Activated CD4-positive, alpha-beta T cell treated with anti-CD3 and anti-CD28 coated beads for 36 hours (primary cell): ENCODE measurements around the gene MBNL2. TPM values are rescaled to one million over a fixed set of nuclear protein-coding genes. Genes with fewer than 3 reads are reported as not detected.

Source experiments
- ATAC-seq: fragments of 200-7000 bp; cut with Tn5 transposase; one replicate; pipeline ENCODE4 v1.10.0; 2021; ENCODE audit warnings: mild to moderate bottlenecking, moderate library complexity
- CTCF ChIA-PET: fragments of 350-600 bp; sonication (Branson Sonifier 250); formaldehyde crosslinking; loops from one replicate; lab custom pipeline; 2021; ENCODE audit warnings: antibody characterized with exemption; lab: Charles Lee
- POLR2A ChIA-PET: fragments of 350-600 bp; sonication (Branson Sonifier 250); formaldehyde crosslinking; loops from one replicate; lab custom pipeline; 2021; ENCODE audit warnings: antibody characterized with exemption, inconsistent platforms; lab: Charles Lee
- DNase-seq: peaks from one replicate; pipeline ENCODE4 v3.0.0-alpha.2; 2020
- H3K27ac Mint-ChIP-seq: one replicate; pipeline ENCODE4 v1.8.0; 2021; ENCODE audit warnings: mixed read lengths
- H3K27me3 Mint-ChIP-seq: one replicate; pipeline ENCODE4 v1.8.0; 2021; ENCODE audit warnings: mixed read lengths
- H3K36me3 Mint-ChIP-seq: one replicate; pipeline ENCODE4 v1.8.0; 2021; ENCODE audit warnings: low read depth, mixed read lengths
- H3K4me1 Mint-ChIP-seq: one replicate; pipeline ENCODE4 v1.8.0; 2021; ENCODE audit warnings: mixed read lengths
- H3K4me3 Mint-ChIP-seq: one replicate; pipeline ENCODE4 v1.8.0; 2021; ENCODE audit warnings: mild to moderate bottlenecking, moderate library complexity, mixed read lengths
- H3K9me3 Mint-ChIP-seq: one replicate; pipeline ENCODE4 v1.8.0; 2021; ENCODE audit warnings: low read depth, mixed read lengths
- intact Hi-C, 2 experiments: fragments of 100-400 bp; cut with DNase I in 1 of 2; cut with micrococcal nuclease in 1 of 2; formaldehyde crosslinking; loops; one replicate each; pipeline versions ENCODE4 v1.14.2 to v1.15.1; 2022 to 2024; cut with DNase I, micrococcal nuclease
- total RNA-seq, 2 experiments: library from RNA; stranded (reverse); gene quantifications; one replicate each; pipeline ENCODE4 v1.2.3, GENCODE V29; 2021

Gene MBNL2
- total RNA-seq, 2 experiments from 2014 or later: 16.7 to 24.5 TPM

DNA sequence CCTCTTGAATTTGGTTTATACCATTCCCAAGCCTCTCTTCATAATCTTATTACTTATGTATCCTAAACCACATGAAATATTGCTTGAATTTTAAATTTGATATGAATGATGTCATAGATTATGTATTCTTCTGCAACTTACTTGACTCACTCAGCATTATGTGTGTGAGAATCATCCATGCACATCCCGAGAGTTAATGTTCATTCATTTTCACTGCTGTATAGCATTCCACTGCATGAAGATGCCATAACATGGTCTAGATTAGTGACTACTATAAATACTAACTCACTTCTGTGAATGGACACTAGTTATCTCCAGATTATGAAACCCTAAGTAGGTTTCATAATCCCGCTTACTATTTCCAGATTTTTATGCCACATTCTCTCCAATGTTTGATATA is 186.8 kb downstream of the MBNL2 start:
- Mint-ChIP-seq H3K4me1 (no peaks in the 10 kb centered on the region), H3K9me3 (no peaks in the 10 kb centered on the region), H3K27ac (no peak overlapping the region), H3K4me3 (no peak overlapping the region), H3K27me3 (peaks cover 6% of the 10 kb centered on the region), H3K36me3 (no peaks in the 10 kb centered on the region)
- DNase-seq (no peak), ATAC-seq (no peak)
- CTCF ChIA-PET: no interaction called here
- POLR2A ChIA-PET: no interaction called here
- intact Hi-C loops: no loop called here

DNA sequence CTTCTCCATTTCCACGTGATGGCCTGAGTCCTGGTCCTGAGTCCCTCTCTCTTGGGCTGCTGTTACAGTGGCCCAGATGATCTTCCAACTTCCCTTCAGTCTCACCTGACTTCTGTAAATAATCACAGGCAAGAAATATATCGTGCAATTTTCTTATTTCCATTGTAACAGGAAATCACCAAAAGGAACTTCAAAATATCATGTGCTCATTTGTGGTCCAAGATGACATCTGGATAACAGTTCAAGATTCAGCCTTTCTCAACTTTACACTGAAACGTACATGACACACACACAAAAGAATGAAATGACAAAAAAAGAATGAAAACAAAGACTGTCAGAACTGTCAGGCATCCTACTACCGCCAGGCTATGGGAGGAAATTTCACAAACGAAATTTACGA is 189.9 kb downstream of the MBNL2 start:
- H3K4me3 Mint-ChIP-seq: no peak overlapping the region
- no peaks in the 10 kb centered on the region for H3K9me3 Mint-ChIP-seq
- no peaks in the 10 kb centered on the region for H3K36me3 Mint-ChIP-seq
- no peak for DNase-seq
- ATAC-seq: no peak
- CTCF ChIA-PET: no interaction called here
- intact Hi-C loops: no loop called here
- POLR2A ChIA-PET: interaction anchor here (0.7 kb wide), 1 partner anchor 21 kb away, joined by 3 read pairs; no protein-coding TSS in a partner anchor
- no peak overlapping the region for H3K27ac Mint-ChIP-seq
- H3K27me3 Mint-ChIP-seq: peaks cover 9% of the 10 kb centered on the region
- H3K4me1 Mint-ChIP-seq: no peaks in the 10 kb centered on the region

DNA sequence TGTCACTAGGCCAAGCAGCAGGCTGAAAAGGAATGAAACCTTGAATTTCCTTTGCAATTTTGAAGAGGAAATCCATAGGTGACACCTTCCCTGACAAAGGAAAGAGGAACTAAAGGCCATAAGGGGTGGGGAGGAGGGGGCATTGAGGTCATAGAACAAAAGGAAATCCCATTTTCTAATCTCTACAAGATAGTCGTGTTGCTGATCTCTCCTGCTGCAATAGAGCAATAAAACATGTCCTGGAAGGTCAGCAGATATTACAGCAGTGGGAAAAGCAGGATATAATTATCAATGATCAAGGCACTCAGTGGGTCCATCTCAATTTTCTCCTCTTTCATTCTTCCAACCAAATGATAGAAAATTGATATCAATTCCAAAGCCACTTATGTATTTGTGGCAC is 191.6 kb downstream of the MBNL2 start:
- ChIA-PET POLR2A (no interaction called here), CTCF (no interaction called here)
- H3K36me3 Mint-ChIP-seq: no peaks in the 10 kb centered on the region
- H3K4me1 Mint-ChIP-seq: no peaks in the 10 kb centered on the region
- H3K27me3 Mint-ChIP-seq: peaks cover 8% of the 10 kb centered on the region
- H3K9me3 Mint-ChIP-seq: no peaks in the 10 kb centered on the region
- DNase-seq: no peak
- intact Hi-C loops: no loop called here
- no peak for ATAC-seq
- no peak overlapping the region for H3K27ac Mint-ChIP-seq
- no peak overlapping the region for H3K4me3 Mint-ChIP-seq

DNA sequence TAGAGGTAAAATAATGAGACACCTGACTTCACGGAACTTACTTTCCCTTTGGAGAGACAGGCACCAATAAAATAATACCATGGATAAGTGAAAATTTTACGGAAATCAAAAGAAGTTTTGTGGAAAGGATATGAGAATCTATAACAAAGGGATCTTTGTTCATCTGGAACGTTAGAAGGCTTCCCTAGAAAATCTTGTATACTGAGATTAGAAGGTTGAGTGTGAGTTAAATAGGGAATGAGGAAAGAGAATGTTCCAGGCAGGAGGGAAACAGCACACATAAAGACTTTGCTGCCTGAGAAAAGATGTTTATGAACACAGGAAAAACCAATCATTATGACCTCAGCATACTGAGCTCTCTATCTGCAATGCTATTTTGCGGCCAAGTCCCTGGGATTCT is 192.3 kb downstream of the MBNL2 start:
- intact Hi-C loops: no loop called here
- POLR2A ChIA-PET: no interaction called here
- CTCF ChIA-PET: no interaction called here
- Mint-ChIP-seq H3K9me3 (no peaks in the 10 kb centered on the region), H3K27ac (no peak overlapping the region), H3K4me3 (no peak overlapping the region), H3K27me3 (peaks cover 5% of the 10 kb centered on the region), H3K4me1 (no peaks in the 10 kb centered on the region), H3K36me3 (no peaks in the 10 kb centered on the region)
- no peak for DNase-seq
- no peak for ATAC-seq

DNA sequence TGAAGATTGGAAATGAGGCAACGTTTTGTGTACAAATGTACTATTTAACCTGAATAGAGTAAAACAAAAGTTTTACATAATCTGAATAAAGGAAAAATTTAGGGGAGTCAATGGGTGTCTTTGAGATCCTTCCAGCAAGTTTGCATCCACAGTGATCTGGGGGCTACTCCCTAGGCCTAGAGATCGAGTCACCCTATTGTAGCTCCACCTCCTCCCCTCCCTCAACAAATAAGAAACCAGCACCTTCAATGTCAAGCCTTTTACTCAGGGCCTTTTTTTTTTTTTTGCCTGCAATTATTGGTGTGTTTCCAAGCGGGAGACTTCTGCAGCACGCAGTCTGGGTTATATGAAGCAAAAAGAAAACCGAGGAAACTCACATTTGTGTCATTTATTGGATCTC is 195.6 kb downstream of the MBNL2 start:
- DNase-seq (no peak), ATAC-seq (no peak)
- no peak overlapping the region for H3K4me3 Mint-ChIP-seq
- H3K9me3 Mint-ChIP-seq: no peaks in the 10 kb centered on the region
- H3K27ac Mint-ChIP-seq: no peak overlapping the region
- intact Hi-C loops: no loop called here
- peaks cover 5% of the 10 kb centered on the region for H3K27me3 Mint-ChIP-seq
- H3K4me1 Mint-ChIP-seq: no peaks in the 10 kb centered on the region
- ChIA-PET CTCF (interaction anchor here (0.6 to 0.7 kb wide), 2 partner anchors 48 to 199 kb away, joined by 3 read pairs; no protein-coding TSS in a partner anchor), POLR2A (no interaction called here)
- no peaks in the 10 kb centered on the region for H3K36me3 Mint-ChIP-seq

DNA sequence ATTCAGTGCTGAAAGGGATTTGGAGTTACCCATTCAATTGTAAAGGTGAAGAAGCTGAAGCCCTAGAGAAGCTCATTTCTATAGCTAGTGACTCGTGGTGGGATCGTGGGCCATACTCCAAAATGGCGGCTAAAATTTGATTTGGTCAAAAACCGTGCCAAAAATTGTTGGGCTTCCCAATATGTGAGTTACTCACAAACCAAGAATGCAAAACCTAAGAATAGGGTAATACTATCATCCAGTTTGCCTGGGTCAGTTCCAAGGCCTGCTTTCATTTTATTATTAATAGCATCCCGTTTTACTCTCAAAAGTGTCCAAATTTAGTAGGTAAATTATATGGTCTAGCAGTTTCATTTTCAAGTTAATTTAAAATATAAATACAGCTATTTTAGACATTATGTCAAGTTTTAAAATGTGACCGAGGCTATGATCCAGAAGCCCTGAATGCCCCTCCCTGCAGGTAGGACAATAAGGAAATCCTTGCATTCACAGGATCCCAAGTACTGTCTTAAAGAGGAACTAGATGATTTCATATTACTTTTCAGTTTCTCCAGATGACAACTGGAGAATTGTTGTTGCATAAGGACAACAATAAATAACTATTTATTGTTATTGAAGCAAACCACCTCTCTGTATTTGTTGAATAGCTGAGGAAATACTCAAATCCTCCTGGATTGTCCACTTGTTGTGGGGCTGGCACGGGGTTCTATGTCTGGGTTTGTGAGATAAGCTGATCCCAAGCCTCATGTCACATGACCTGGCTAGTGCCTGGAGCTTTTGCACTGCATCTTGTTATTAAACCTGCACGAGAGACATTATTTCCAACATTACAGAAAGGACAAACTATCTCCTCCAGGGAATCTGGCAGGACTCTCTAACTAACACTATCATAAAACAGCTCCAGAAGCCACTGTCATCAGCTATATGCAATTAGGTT is 200.3 kb downstream of the MBNL2 start:
- no peaks in the 10 kb centered on the region for H3K4me1 Mint-ChIP-seq
- ChIA-PET POLR2A (no interaction called here), CTCF (interaction anchor here (0.9 to 1.4 kb wide), 2 partner anchors 9 to 10 kb away, joined by 3 to 4 read pairs; no protein-coding TSS in a partner anchor)
- H3K9me3 Mint-ChIP-seq: peaks cover 2% of the 10 kb centered on the region
- intact Hi-C loops: no loop called here
- H3K27ac Mint-ChIP-seq: no peak overlapping the region
- no peak for DNase-seq
- no peaks in the 10 kb centered on the region for H3K36me3 Mint-ChIP-seq
- H3K4me3 Mint-ChIP-seq: no peak overlapping the region
- ATAC-seq: no peak
- peaks cover 12% of the 10 kb centered on the region for H3K27me3 Mint-ChIP-seq

DNA sequence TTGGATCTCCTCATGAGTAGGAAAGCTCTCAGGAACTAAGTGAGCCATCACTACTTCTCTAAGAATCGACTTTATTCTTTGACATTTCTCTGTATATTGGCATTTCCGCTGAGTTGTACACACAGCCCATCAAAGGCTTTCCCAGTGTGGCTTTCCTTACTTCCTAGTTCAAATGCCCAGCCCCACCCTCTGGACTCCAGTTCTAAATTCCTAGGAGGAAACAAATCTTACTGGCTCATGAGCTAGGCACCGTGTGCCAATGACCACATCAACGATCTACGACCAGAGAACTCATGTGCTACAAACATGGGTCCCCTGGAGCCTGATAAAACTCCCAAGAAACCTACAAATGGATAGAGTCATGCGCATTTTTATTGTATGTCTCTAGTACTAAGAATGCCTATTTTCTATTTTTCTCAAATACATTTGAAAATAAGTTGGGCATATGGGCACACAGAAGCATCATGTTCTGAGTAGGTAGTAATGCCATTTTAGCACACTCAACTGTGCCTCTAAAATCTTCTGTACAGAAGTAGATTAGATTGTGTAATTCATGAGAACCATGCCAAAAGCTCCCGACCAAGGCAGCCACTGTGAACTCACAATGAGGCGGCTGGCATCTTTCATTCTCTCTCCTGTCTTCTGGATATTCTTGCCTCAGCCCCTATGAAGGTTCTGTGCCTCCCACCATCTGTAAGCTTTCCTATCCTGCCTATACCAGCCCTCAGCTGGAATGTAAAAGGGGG is 201.3 kb downstream of the MBNL2 start:
- ChIA-PET POLR2A (no interaction called here), CTCF (no interaction called here)
- no peaks in the 10 kb centered on the region for H3K36me3 Mint-ChIP-seq
- H3K4me3 Mint-ChIP-seq: no peak overlapping the region
- peaks cover 2% of the 10 kb centered on the region for H3K9me3 Mint-ChIP-seq
- no peaks in the 10 kb centered on the region for H3K4me1 Mint-ChIP-seq
- no peak for DNase-seq
- no peak overlapping the region for H3K27ac Mint-ChIP-seq
- ATAC-seq: no peak
- peaks cover 12% of the 10 kb centered on the region for H3K27me3 Mint-ChIP-seq
- intact Hi-C loops: no loop called here

DNA sequence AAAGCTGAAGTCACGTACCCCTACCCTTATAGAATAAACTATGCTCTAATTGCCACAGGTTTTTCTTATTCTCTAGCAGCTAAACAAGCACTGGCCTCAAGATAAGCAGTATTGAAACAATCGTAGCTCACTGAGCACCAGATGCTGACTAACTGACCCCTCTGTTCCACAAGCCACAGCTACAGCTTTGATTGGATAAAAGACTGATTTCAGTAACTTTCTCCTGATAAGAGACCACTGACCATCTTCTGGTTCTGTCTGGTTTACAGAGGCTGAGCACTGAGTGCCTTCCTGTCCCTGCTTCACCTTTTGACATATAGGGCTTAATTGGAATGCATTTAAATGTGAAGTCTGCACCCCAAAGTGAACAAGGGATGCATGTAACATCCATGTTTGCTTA is 203.5 kb downstream of the MBNL2 start:
- POLR2A ChIA-PET: no interaction called here
- ATAC-seq (no peak), DNase-seq (no peak)
- H3K4me3 Mint-ChIP-seq: no peak overlapping the region
- CTCF ChIA-PET: interaction anchor here (1.0 kb wide), 1 partner anchor 22 kb away, joined by 3 read pairs; no protein-coding TSS in a partner anchor
- no peak overlapping the region for H3K27ac Mint-ChIP-seq
- no peaks in the 10 kb centered on the region for H3K4me1 Mint-ChIP-seq
- peaks cover 2% of the 10 kb centered on the region for H3K9me3 Mint-ChIP-seq
- no peaks in the 10 kb centered on the region for H3K36me3 Mint-ChIP-seq
- intact Hi-C loops: no loop called here
- H3K27me3 Mint-ChIP-seq: peaks cover 17% of the 10 kb centered on the region

DNA sequence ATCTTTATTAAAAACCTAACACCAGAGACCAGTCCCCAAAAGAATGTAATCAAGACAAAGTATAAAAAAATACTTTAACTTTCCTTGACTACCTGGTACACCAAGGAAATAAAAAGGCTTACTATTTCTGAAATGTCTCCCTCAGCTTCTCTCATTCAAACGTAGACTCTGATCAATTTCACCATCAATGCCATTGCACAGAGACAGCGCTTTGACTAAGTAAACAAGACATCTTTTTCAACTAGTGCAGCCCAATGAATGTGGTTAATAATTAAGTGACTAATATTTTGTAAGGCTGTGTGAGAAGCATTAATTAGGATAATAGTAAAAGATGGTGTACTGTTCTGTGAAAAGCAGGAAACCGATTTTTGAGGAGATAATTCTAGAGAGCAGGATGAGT is 204.6 kb downstream of the MBNL2 start:
- POLR2A ChIA-PET: no interaction called here
- no peak for ATAC-seq
- H3K9me3 Mint-ChIP-seq: peaks cover 2% of the 10 kb centered on the region

DNA sequence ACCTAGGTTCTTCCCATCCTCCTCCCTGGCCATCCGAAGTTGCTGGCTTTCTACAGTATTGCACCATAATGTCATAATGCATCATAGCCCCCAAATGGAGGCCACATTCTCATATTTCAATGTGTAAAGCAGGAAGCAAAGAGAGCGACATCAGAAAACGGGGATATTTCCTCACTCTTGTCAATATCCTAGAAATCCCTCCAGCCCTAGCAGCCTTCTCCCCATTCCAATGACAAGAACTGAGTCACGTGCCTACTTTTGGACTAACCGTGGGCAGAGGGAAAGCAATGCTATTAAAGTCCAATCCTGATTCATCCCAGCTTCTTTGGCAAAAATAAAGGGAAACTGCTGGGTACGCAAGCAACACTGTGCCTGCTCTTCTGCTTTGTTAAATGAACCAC is 207.5 kb downstream of the MBNL2 start:
- ATAC-seq (no peak), DNase-seq (no peak)
- no peak overlapping the region for H3K27ac Mint-ChIP-seq
- no peaks in the 10 kb centered on the region for H3K36me3 Mint-ChIP-seq
- H3K4me3 Mint-ChIP-seq: no peak overlapping the region
- peaks cover 14% of the 10 kb centered on the region for H3K27me3 Mint-ChIP-seq
- peaks cover 7% of the 10 kb centered on the region for H3K4me1 Mint-ChIP-seq
- ChIA-PET CTCF (no interaction called here), POLR2A (no interaction called here)
- peaks cover 2% of the 10 kb centered on the region for H3K9me3 Mint-ChIP-seq
- intact Hi-C loops: loop anchor here in 1 of 2 experiments (5.0 to 10.0 kb wide), 3 partner anchors 108 to 1752 kb away; partner anchors contain the start of genes DNAJC3 and STK24

More for the DNA sequence above, 204.6 kb downstream of the MBNL2 start:
- DNase-seq: no peak
- Mint-ChIP-seq H3K27me3 (peaks cover 17% of the 10 kb centered on the region), H3K36me3 (no peaks in the 10 kb centered on the region), H3K4me3 (no peak overlapping the region), H3K27ac (no peak overlapping the region), H3K4me1 (peaks cover 4% of the 10 kb centered on the region)
- intact Hi-C loops: no loop called here
- CTCF ChIA-PET: interaction anchor here (1.0 kb wide), 1 partner anchor 23 kb away, joined by 3 read pairs; no protein-coding TSS in a partner anchor

DNA sequence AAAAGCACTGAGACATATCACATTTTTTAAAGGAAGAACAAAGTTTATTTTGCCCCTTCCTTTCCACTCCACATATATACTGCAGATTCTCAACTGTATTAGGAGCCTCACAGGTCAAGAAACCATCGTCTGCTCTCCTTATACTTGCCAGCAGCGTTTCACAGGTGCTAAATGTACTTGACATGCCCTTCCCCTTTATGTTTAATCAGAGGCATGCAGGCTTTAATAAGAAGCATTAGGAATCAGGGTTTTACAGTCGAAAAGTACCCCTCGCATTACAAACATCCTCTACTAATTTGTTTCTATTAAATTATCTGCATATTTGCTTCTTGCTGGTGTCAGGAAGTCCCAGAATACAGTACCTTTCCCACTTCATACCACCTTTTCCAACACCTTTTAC is 208.2 kb downstream of the MBNL2 start:
- DNase-seq (no peak), ATAC-seq (no peak)
- ChIA-PET CTCF (no interaction called here), POLR2A (no interaction called here)
- H3K4me1 Mint-ChIP-seq: peaks cover 11% of the 10 kb centered on the region
- peaks cover 2% of the 10 kb centered on the region for H3K9me3 Mint-ChIP-seq
- H3K27ac Mint-ChIP-seq: no peak overlapping the region
- H3K27me3 Mint-ChIP-seq: peaks cover 11% of the 10 kb centered on the region
- H3K36me3 Mint-ChIP-seq: no peaks in the 10 kb centered on the region
- intact Hi-C loops: loop anchor here in 1 of 2 experiments (5.0 to 10.0 kb wide), 3 partner anchors 107 to 1753 kb away; partner anchors contain the start of genes DNAJC3 and STK24
- no peak overlapping the region for H3K4me3 Mint-ChIP-seq
